Urothelium cell line (cell line): ENCODE results near the gene CDK15.

Experiments
- DNase-seq: peaks from one replicate; pipeline ENCODE4 v3.0.0; 2011; ENCODE audit warnings: low spot score, mixed read lengths
- FAIRE-seq: peaks from 2 replicates; lab custom pipeline; 2011; peaks lifted over from hg19 to GRCh38; lab: Jason Lieb, UNC

The CDK15 gene

DNA sequence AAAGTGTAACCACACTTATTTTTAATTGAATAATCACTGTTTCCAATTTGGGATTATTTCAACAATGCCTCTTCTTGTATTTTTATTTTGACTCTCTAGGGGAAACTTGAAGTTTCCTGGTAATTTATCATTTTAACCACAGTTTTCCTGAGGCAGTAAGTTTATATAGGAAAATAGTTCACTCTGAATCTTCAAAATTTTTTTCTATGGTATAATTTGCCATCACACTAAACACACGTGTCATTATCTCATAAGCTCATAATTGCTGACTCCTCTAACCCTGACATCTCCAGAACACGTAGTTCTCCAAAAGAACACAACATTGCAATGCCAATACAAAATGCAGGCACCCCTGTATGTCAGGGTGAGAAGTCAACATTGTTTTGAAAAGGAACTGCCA is 125.1 kb downstream of the CDK15 start:
- FAIRE-seq (no peak), DNase-seq (no peak)

DNA sequence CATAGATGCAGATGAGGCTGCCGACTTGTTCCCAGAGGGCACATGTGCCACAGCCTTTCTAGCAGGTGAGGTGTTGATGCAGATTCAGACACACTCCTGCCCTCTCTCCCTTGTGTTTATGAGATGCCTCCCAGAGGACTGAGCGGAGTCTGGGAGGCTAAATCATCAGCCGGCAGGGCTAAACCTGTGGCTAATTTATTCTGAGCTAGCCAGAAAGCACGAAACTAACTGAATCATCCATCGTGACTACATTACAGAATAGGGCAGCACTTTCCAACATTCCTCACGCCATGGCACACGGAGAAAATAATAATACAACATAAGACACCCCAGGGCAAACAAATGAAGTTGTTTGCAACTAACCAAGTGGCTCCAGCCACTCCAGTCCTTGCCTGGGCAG is 125.6 kb downstream of the CDK15 start:
- no peak for FAIRE-seq
- no peak for DNase-seq

DNA sequence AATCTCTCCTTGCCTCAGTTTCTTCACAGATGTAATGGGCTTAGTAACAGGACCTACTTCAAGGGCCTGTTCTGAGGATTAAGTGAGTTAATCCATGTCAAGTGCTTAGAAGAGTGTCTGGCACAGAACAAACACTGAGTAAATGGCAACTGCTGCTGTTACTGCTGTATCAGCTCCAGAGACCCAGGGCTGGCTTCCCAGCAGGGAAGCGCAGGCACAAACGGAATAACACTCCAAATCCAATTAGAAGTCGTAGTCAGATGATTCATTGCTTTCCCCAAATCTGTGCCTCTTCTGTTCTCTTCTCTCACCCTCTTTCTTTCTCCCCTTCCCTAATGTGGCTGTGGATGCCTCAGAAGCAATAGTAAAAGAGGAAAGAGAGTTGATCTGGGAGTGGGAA is 126.2 kb downstream of the CDK15 start:
- FAIRE-seq (no peak), DNase-seq (no peak)

GRCh38 chr2:201933792-201934237 is 127.5 kb downstream of the CDK15 start:
- peak; percentile 39 for DNase-seq

DNA sequence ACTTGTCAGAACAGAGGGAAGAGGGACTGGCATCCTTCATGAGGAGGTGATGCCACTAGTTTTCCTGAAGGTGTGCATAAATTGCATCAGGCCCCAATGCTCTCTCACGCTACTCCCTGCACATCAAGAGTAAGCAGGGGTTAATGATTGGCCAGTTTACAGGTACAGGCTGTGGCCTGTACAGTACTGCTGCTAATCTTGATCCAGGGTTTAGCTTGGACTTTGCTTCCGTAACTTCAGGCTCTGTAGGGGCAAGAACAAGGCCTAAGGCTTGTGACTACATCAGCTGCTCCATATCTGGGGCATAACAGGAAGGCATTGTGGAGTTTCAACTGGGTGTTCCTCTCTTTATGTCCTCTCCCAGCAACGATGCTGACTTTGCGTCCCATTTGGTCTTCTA is 130.5 kb downstream of the CDK15 start:
- DNase-seq (no peak), FAIRE-seq (peak; percentile 40)

More at GRCh38 chr2:201933792-201934237, 127.5 kb downstream of the CDK15 start:
- FAIRE-seq = no peak

DNA sequence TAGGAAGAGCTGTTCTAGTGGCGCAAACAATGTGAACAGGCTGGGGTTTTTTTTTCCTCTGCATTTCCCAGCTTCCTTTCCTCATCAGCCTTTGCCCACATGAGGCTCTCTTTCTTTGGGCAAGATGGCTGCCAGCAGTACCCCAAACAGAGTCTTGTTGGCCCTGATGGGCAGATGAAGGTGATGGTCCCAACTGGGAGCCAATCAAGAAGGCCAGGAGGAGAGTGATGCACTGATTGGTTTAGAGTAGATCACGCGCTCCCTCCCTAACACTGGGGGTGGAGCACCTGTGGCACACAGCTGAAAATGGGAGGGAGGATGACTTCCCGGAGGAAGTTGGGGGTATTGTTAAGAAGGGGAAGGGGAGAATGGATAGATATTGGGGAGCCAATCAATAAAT is 131.0 kb downstream of the CDK15 start:
- FAIRE-seq = no peak
- DNase-seq = no peak

DNA sequence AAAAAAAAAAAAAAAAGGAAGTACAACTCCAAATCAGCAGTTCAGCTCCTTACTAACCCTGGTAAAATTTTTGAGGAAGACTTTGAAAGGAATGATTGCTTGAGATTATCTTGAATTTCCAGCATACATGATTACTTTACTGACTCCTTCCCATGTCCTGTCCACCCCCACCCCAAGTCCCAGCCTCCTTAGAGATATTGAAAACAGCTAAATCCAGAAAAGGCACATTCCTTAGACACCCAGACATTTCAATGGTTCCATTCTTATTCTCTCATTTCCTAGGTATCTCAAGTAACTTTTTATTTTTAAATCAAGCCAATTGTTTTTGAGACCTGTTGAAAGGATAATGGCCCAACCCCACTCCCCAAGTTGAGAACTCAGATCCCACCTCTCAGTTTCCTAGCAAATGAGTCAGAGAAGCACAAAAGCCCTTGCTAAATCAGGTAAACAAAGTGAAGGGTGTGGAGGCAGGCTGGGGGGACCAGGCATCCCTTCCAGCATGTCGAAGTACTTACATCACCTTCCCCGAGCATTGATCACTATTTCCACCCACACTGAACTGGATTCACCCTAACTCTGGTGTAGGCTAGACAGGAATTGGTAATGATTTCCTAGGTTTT is 131.9 kb downstream of the CDK15 start:
- DNase-seq = peak; percentile 50
- FAIRE-seq = no peak

- FAIRE-seq (no peak), DNase-seq (no peak)
Observed at GRCh38 chr2:201938781-201939180, 132.4 kb downstream of the CDK15 start.

DNA sequence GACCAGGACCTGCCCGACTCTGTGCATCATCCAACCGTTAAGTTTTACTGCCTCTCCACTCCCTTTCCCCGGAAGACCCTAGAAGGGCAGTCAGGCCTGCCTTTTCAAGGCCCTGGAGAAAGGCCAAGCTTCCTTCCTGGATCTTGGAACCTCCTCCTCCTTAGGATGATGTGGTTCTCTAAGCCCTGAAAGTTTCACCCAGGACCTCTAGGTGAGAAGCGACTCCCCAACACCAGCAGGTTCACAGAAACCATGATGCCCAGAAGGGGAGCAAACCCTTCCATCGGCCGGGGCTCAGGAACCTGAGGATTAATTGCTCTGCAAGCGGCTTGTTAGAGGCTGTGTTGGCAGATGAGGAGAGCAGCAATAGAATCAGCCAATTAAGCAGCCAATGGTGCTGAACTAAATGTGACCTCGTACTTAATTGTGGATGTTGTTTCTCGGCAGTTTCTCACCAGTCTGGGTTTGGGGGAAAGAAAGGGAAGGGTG is 133.2 kb downstream of the CDK15 start:
- DNase-seq (no peak), FAIRE-seq (no peak)

DNA sequence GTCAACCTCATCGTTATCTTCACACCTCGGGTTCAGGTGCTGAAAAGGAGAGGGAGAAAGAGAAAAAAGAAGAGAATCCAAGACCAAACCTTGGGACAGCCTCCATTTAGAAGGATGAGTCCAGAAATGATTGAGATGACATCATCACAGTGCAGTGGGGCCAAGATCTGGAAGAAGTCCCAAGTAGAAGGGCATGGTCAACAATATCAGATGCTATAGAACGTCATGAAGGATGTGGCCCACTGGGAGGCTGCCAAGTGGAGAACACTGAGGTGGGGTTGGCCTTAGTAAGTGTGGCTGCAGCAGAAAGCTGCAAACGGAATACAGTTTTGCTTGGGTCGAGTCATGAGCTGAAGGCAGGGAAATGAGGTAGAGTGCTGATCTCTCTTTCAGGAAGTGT is 136.2 kb downstream of the CDK15 start:
- no peak for FAIRE-seq

More for the DNA sequence above, 136.2 kb downstream of the CDK15 start:
- DNase-seq = no peak
